ENCODE results near the gene ITPKC.
"Not testable (repeated sequence)": the region's sequence is repeated elsewhere in the genome, so short reads cannot be mapped to it uniquely, and the experiment has no call there.

Gene ITPKC

DNA sequence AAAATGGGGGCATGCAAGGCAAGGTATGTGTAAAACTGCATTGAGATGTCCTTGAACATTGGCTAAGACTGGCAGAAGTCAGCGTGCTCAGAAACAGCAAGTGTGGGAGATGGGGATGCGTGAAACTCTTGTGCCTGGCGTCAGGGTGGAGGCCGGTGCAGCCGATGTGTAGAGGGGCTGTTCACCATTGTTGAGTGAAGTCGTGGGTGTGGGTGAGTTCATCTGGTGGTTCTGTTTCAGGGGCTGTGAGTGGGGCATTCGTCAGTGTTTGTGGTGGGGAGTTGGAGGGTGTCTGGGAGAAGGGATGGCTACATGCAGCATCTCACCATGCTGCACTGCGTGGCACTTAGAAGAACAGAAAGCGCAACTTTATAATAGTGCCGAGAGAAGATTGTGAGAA, 47.1 kb downstream of the ITPKC start:
- no peak for DNase-seq (ENCODE audit: low read depth)
- TF ChIP-seq, protein P1, sequence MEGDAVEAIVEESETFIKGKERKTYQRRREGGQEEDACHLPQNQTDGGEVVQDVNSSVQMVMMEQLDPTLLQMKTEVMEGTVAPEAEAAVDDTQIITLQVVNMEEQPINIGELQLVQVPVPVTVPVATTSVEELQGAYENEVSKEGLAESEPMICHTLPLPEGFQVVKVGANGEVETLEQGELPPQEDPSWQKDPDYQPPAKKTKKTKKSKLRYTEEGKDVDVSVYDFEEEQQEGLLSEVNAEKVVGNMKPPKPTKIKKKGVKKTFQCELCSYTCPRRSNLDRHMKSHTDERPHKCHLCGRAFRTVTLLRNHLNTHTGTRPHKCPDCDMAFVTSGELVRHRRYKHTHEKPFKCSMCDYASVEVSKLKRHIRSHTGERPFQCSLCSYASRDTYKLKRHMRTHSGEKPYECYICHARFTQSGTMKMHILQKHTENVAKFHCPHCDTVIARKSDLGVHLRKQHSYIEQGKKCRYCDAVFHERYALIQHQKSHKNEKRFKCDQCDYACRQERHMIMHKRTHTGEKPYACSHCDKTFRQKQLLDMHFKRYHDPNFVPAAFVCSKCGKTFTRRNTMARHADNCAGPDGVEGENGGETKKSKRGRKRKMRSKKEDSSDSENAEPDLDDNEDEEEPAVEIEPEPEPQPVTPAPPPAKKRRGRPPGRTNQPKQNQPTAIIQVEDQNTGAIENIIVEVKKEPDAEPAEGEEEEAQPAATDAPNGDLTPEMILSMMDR (conservative IDR thresholded peaks at IDR 0.05; ENCODE audit: low read depth, low read length) = no peak
- no peak overlapping the region for H3K4me3 ChIP-seq (ENCODE audit: low read length)

DNA sequence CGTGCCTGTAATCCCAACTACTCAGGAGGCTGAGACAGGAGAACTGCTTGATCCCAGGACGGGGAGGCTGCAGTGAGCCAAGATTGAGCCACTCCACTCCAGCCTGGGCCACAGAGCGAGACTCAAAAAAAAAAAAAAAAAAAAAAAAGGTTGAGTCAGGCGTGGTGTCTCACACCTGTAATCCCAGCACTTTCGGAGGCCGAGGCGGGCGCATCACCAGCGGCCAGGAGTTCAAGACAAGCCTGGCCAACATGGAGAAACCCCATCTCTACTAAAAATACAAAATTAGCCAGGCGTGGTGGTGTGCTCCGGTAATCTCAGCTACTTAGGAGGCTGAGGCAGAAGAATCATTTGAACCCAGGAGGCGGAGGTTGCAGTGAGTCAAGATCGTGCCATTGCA, 49.5 kb downstream of the ITPKC start:
- DNase-seq (ENCODE audit: low read depth); H3K4me3 ChIP-seq (ENCODE audit: low read length): not testable (repeated sequence)

DNA sequence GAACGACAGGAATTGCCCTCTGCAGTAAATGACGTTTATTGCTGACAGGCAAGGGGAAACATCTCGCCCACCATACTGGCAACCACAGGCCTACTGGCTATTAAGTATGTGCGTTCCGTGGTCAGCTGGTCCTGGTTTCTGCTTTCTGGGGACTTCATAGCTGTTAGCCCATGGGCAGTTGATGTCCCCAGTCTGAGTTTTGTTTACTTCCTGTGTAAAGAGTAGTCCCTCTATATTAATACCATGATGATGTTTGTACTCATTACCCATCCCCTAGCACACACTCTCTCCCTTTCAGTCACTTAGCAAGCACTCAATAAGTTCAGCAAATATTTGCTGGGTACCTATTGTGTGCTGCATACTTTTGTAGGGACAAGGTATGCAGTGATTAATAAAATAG, 52.0 kb downstream of the ITPKC start:
- TF ChIP-seq, protein P1 (conservative IDR thresholded peaks at IDR 0.05; ENCODE audit: low read depth, low read length) = no peak
- DNase-seq (ENCODE audit: low read depth) = no peak
- no peak overlapping the region for H3K4me3 ChIP-seq (ENCODE audit: low read length)

DNA sequence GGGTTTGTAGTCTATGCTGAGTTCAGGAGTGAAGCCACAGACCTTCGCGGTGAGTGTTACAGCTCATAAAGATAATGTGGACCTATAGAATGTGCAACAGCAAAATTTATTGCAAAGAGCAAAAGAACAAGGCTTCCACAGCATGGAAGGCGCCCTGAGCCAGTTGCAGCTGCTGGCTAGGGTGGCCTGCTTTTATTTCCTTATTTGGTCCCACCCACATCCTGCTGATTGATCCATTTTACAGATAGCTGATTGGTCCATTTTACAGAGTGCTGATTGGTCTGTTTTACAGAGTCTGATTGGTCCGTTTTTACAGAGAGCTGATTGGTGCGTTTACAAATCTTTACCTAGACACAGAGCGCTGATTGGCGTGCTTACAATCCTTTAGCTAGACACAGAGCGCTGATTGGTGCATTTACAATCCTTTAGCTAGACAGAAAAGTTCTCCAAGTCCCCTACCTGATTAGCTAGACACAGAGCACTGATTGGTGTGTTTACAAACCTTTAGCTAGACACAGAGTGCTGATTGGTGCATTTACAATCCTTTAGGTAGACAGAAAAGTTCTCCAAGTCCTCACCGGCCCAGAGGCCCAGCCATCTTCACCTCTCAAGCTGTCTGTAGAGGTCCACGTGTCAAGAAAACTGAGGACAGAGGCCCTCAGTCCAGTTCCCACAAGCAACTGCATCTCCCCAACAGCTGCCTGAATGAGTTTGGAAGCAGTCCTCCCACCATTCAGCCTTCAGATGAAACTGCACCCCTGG, 54.4 kb downstream of the ITPKC start:
- not testable (repeated sequence) for H3K4me3 ChIP-seq (ENCODE audit: low read length); DNase-seq (ENCODE audit: low read depth)

DNA sequence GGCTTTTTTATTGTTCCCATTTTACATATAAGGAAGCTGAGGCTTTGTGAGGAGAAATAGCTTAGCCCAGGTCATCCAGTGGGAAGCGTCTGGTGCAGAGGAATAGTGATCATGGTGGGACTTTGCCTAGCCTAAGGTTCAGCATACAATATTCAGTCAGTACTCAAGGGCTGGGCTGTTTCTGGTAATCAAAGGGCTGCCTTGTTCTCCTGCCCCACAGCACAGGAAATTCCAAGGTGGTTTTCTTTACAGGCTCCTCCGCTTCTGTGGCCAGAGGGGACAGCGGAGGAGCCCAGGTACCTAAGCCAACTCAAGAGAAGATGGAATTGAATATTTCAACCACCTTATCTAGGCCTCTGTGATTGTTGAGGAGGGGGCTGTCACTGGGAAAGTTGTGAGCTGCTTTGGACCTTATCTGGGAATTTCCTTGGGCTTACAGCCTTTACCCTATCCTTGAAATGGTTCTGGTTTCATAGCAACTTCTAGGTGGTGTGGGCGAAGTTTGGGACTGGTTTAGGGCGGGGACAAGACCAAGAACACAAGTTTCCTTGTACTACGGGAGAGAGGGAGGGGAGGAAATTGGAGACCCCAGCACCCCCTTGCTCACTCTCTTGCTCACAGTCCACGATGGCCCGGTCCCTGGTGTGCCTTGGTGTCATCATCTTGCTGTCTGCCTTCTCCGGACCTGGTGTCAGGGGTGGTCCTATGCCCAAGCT, 58.2 kb downstream of the ITPKC start, which contains the start of gene MIA:
Gene MIA, plus strand, starts transcription at position 606 of the 716 bp plus-strand sequence. Its CDS starts 22 bp downstream, at position 628.
- DNase-seq (ENCODE audit: low read depth) = no peak
- TF ChIP-seq, protein P1 (conservative IDR thresholded peaks at IDR 0.05; ENCODE audit: low read depth, low read length) = no peak
- H3K4me3 ChIP-seq (ENCODE audit: low read length) = no peak within 1 kb of the TSS

DNA sequence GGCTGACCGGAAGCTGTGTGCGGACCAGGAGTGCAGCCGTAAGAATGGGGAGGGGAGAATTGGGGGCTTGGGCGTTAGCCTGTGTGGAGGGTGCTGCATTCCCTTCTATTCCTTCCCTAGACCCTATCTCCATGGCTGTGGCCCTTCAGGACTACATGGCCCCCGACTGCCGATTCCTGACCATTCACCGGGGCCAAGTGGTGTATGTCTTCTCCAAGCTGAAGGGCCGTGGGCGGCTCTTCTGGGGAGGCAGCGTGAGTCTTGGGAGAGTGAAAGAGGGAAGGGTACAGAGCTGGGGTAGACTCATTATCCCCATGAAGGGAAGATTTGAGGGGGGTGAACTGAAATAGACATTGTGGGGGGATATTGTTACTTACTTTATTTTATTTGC, 58.7 kb downstream of the ITPKC start:
- TF ChIP-seq, protein P1 (conservative IDR thresholded peaks at IDR 0.05; ENCODE audit: low read depth, low read length) = no peak
- no peak overlapping the region for H3K4me3 ChIP-seq (ENCODE audit: low read length)
- no peak for DNase-seq (ENCODE audit: low read depth)

DNA sequence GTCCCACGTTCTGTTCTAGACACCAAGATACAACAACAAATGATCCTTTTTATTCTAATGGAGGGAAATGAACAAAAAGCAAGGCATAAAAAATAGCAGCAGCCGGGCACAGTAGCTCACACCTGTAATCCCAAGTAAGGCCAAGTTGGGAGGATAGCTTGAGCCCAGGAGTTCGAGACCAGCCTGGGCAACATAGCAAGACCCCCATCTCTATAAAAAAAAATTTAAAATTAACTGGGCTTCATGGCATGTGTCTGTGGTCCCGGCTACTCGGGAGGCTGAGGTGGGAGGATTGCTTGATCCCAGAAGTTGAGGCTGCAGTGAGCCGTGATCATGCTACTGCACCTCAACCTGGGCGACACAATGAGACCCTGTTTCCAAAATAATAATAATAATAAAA, 59.5 kb downstream of the ITPKC start:
- H3K4me3 ChIP-seq (ENCODE audit: low read length) = no peak overlapping the region
- no peak for DNase-seq (ENCODE audit: low read depth)

More for the DNA sequence above, 59.5 kb downstream of the ITPKC start:
- TF ChIP-seq, protein P1 (conservative IDR thresholded peaks at IDR 0.05; ENCODE audit: low read depth, low read length) = no peak
